GM20000 (cell line): Measurements from ENCODE around the gene KAZALD1.
"Not testable (repeated sequence)": the region's sequence is repeated elsewhere in the genome, so short reads cannot be mapped to it uniquely, and the experiment has no call there.

ENCODE experiments used
- DNase-seq: peaks from one replicate; pipeline ENCODE4 v3.0.0; 2012; ENCODE audit warnings: low spot score
- TF ChIP-seq, protein P1 (sequence below): IDR thresholded peaks from 2 replicates; pipeline ENCODE4 v1.5.1; 2012; ENCODE audit warnings: mild to moderate bottlenecking, control low read depth; ENCODE audit errors: extremely low read depth, missing control alignments

KAZALD1 gene

DNA sequence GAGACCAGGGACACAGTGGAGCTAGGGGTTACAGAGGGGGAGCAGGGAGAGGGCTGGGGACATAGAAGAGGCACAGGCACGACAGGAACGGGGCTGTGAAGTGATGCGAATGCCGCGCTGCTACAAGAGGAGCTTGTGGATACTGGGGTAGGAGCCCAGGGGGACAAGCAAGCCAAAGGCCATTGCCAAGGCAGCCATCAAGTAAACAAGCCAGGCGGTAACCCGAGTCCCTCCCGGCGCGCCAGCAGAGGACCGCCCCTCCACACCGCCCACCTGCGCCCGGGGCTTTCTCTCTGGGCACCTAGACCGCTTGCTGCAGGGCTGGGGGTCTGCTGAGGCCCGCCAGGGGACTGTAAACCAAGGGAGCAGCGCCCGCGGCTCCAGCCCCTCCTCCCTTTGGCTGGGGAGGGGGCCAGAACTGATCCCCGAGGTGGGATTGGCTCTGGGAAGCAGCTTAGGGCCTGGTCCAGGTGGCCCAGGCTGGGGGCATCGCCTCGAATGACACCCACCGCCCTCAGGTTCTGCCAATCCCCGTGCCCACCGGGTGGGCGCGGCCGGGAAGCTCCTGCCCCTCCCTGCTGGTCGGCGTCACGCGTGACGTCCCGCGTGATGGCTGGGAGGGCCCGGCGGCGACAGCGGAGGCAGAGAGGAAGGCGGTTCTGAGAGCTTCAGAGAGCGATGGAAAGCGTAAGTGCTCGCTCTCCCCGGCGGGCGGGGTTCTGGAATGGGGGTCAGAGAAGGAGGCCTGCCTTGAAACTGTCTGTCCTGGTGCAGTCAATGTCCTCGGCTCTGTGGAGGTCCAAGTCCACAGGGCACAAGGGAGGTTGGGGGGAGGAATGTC is 29.8 kb upstream of the KAZALD1 start:
- TF ChIP-seq, protein P1, sequence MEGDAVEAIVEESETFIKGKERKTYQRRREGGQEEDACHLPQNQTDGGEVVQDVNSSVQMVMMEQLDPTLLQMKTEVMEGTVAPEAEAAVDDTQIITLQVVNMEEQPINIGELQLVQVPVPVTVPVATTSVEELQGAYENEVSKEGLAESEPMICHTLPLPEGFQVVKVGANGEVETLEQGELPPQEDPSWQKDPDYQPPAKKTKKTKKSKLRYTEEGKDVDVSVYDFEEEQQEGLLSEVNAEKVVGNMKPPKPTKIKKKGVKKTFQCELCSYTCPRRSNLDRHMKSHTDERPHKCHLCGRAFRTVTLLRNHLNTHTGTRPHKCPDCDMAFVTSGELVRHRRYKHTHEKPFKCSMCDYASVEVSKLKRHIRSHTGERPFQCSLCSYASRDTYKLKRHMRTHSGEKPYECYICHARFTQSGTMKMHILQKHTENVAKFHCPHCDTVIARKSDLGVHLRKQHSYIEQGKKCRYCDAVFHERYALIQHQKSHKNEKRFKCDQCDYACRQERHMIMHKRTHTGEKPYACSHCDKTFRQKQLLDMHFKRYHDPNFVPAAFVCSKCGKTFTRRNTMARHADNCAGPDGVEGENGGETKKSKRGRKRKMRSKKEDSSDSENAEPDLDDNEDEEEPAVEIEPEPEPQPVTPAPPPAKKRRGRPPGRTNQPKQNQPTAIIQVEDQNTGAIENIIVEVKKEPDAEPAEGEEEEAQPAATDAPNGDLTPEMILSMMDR: no peak
- no peak for DNase-seq

DNA sequence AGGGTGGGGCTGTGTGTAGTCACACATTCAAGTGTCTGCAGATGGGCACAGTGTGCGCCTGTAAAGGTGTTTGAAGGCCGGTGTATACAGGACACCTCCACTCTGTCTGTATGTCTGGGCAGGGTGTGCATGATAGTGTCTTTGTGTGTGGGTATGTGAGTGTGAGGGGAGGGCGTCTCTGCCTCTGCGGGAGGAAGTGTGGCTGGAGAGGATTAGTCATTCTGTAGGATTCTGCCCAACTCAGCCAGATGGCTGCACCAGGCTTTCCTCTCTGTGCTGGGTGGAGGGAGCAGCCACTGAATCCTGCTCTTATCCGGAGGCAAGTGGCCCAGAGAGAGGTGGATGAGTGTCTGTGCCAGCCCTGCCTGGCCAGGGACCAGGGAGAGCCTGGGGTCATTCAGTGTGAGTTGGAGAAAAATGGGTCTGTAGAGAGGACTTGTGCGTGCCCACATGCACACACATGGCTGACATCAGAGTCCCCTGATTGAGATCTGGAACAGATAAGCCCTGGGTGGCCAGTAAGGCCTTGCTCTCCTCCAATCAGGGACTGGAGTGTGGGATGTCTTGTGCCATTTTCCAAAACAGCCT is 29.1 kb upstream of the KAZALD1 start:
- DNase-seq: no peak
- TF ChIP-seq, protein P1: no peak

DNA sequence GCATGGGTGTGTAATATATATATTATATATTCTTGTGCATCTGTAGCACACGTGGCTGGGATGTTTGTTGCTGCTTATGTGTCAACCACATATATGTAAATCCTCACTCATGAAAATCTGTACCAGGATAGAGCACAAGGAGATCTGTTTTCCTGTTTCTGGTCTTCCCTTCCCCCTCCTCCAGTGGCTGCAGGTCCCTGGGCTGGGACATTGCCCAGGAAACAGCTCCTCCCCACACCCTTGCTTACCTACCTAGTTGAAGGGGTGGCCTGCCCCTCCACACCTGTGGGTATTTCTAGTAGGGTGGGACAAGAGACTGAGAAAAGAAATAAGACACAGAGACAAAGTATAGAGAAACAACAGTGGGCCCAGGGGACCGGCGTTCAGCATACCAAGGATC is 28.5 kb upstream of the KAZALD1 start:
- no peak for DNase-seq
- TF ChIP-seq, protein P1: no peak

DNA sequence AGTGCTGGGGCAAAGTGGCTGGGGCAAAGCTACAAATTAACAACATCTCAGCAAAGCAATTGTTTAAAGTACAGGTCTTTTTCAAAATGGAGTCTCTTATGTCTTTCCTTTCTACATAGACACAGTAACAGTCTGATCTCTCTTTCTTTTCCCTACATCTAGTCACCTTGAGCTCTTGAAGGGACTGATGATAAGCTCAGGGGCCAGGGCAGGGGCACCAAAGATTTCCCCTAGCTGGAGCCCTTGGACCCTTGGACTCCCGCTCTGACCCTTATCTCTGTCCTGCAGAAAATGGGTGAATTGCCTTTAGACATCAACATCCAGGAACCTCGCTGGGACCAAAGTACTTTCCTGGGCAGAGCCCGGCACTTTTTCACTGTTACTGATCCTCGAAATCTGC is 27.4 kb upstream of the KAZALD1 start:
- DNase-seq: not testable (repeated sequence)

DNA sequence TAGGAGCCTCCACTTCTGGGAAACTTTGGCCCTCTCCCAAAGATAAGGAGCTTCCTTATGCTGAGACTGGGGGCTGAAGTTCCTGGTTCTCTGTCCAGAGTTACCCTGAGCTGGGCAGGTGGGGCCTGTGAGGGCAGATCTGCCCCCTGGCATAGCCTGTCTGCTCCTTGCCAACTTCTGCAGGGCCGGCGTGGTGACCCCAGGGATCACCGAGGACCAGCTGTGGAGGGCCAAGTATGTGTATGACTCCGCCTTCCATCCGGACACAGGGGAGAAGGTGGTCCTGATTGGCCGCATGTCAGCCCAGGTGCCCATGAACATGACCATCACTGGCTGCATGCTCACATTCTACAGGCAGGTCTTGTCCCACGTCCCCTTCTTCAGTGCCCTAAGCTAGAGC is 26.5 kb upstream of the KAZALD1 start:
- TF ChIP-seq, protein P1: no peak
- DNase-seq: no peak

DNA sequence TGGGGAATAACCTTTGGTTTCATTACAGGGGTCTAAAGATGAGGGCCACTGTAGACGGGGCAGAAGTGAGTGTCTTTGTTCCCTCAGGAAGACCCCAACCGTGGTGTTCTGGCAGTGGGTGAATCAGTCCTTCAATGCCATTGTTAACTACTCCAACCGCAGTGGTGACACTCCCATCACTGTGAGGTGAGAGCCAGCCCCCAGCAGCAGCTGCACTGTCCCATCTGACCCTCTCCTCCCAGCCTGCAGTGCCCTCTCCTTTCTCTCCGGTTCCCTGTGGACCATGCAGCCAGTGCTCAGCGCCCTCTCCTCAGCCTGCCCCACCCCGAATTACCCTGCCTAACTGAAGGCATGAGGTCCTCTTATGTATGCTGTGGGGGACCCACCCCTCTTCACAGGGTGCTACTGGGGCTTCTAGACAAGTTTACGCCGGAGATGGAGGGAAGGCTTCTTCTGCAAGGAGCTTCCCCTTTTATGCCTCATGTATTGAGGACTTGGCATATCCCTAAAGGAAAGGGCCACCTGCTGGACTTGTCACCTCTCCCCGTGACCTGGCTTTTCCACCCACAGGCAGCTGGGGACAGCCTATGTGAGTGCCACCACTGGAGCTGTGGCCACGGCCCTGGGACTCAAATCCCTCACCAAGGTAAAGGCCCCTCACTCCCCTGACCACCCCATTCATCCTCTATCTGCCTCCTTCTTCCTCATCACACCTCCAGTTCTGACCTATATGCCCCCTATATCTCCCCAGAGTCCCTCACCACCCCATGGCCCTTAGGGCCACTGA is 25.7 kb upstream of the KAZALD1 start:
- TF ChIP-seq, protein P1: no peak
- no peak for DNase-seq

DNA sequence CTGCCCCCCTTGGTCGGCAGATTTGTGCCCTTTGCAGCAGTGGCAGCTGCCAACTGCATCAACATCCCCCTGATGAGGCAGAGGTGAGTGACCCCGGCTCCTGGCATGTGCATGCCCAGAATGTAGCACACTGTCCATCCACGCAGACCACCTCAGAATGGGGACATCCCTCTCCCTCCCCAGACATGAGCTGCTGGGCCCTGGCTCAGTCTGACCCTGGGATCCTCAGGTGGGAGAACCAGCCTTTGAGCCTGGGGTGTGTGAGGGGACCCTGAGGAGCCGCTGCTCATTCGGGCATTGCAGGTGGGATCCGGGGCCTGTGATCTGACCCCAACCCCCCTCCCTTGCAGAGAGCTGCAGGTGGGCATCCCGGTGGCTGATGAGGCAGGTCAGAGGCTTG is 25.1 kb upstream of the KAZALD1 start:
- TF ChIP-seq, protein P1: no peak
- no peak for DNase-seq
